Measurements from ENCODE around the gene TRAK1.

The TRAK1 gene

DNA sequence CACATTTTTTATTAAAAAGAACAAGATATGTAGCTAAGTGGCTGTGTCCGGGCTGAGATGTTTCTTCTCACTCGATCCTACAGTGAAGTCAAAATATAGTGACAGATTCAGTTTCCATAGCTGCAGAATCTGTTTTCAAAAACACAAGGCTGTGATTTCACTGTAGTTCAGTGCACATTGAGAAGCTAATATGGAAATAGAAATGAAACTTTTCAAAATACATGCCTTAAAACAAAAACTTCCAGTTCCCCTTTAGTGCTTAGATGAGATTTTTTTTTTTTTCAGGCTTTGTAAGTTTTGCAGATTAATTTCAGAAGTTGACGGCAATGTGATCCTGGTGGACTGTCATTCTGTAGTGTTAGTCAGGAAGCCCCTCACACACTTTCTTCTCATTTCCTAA lies 23.8 kb upstream of the TRAK1 start:
- DNase-seq (ENCODE audit: insufficient read length, low spot score) (no peak), FAIRE-seq (no peak)

- no peak for FAIRE-seq
These were observed 22.7 kb upstream of the TRAK1 start for GRCh38 chr3:42068303-42069088.

GRCh38 chr3:42070089-42070488 lies 21.1 kb upstream of the TRAK1 start:
- FAIRE-seq (no peak), DNase-seq (ENCODE audit: insufficient read length, low spot score) (no peak)

More at GRCh38 chr3:42068303-42069088, 22.7 kb upstream of the TRAK1 start:
- DNase-seq (ENCODE audit: insufficient read length, low spot score): no peak

- no peak for FAIRE-seq
- no peak for DNase-seq (ENCODE audit: insufficient read length, low spot score)
These were observed 20.6 kb upstream of the TRAK1 start for GRCh38 chr3:42070524-42070923.

- DNase-seq (ENCODE audit: insufficient read length, low spot score): peak; percentile 68
- no peak for FAIRE-seq
These were observed 19.0 kb upstream of the TRAK1 start for GRCh38 chr3:42071904-42072812.

DNA sequence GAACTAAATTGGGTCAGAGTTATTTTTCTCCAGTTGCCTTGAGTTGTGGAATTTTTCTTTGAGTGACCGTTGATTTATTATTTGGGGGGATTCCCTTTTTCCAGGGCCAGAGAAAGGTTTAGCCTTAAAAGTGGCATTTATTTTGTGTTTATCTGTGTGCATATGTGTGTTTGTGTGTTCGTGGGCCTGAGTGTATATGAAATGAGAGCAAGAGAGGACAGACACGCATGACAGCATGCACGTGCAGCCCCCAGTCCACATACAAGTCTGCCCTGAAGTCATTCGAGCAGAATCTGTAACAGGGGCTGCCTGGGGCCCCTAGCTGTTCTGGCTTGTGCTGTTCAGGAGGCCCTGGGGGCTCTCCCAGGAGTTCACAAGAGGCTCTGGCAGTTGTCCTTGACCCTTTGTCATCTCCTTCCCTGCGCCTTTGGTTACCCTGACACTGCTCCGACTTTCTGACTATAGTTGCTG lies 18.3 kb upstream of the TRAK1 start:
- FAIRE-seq: no peak
- DNase-seq (ENCODE audit: insufficient read length, low spot score): no peak

DNA sequence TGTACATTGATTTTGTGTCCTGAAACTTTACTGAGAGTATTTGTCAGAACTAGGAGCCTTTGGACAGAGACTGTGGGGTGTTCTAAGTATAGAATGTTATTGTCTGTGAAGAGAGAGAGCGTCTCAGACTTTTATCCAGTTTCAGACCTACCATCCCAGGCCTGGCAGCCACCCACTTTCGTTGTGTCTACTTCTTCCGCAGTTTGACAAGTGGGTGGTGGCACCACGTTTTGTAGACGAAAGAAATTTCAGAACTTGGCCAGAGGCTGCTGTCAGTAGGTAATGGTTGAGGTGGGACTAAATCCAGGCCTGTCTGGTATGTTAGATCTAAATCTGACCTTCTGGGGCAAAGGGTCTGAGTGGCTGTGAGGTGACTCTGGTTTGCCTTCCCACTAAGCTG lies 13.4 kb upstream of the TRAK1 start:
- FAIRE-seq: no peak
- no peak for DNase-seq (ENCODE audit: insufficient read length, low spot score)

DNA sequence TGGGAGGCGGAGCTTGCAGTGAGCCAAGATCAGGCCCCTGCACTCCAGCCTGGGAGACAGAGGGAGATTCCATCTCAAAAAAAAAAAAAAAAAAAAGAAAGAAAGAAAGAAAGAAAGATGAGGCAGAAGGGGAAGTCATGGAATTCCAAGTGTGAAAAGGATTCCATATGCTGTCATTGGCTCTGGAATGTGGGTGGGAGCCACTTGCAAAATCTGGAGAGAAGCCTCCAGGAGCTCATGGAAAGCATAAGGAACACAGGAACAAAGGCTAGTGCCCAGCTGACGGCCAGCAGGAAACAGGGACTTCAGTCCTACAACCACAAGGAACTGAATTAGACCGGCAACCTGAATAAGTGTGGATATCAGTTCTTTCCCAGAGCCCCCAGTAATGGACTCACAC lies 12.5 kb upstream of the TRAK1 start:
- no peak for FAIRE-seq

GRCh38 chr3:42079701-42080452 lies 11.3 kb upstream of the TRAK1 start:
- no peak for FAIRE-seq
- no peak for DNase-seq (ENCODE audit: insufficient read length, low spot score)

More for the DNA sequence above, 12.5 kb upstream of the TRAK1 start:
- no peak for DNase-seq (ENCODE audit: insufficient read length, low spot score)

GRCh38 chr3:42080453-42080872 lies 10.7 kb upstream of the TRAK1 start:
- DNase-seq (ENCODE audit: insufficient read length, low spot score) (peak; percentile 38), FAIRE-seq (no peak)

GRCh38 chr3:42081838-42082473 lies 9.2 kb upstream of the TRAK1 start:
- DNase-seq (ENCODE audit: insufficient read length, low spot score): no peak
- FAIRE-seq: no peak

DNA sequence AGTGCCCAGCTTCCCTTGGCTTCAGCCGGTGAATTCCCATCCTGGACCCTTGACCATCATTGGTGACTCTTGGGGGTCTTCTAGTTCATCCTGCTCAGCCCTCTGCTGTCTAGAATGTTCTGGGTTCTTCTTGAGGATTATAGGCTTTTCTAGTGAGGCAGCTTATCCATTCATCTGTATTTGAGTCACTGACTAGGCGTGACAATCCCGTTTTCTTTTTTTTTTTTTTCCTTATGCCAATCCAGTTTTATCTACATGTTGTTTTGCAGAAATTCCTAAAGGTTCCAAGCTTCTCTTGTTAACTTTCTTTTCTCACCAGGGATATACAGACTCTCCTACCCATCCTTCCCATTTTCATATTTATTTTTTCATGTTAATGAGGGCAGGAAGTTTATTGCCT lies 6.6 kb upstream of the TRAK1 start:
- FAIRE-seq (no peak), DNase-seq (ENCODE audit: insufficient read length, low spot score) (no peak)

DNA sequence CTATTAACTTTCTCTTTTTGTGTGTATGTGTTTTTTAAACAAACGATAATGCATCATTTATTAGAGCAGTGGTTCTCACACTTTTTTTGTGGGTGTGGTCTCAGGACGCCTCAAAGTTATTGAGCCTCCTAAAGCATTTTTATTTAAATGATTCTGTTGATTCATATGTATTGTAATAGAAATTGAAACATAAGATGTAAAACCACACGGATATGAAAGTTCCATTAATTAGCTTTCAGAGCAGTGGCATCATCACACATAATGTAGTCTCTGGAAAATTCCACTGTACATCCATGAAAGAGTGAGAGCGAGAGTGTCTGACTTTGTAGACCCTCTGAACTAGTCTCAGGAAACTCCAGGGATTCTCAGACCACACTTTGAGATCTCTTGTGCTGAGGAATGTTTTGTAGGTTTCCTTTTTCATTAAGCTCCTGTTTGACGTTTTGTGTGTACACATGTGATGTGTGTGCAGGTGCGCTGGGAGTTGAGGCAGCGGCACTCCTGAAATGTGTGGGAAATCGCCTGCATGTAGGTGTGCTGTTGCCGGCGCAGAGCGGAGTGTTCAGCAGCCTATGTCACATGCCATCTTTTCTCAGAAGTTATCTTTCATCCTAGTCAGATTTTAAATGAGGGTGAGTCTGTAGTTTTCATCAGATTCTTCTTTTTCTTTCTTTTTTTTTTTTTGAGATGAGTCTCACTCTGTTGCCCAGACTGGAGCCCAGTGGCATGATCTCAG lies 5.3 kb upstream of the TRAK1 start:
- DNase-seq (ENCODE audit: insufficient read length, low spot score): no peak
- FAIRE-seq: no peak

- no peak for DNase-seq (ENCODE audit: insufficient read length, low spot score)
- no peak for FAIRE-seq
These were observed 2.2 kb upstream of the TRAK1 start for GRCh38 chr3:42088803-42089530.

GRCh38 chr3:42092006-42092405 lies 849 bp downstream of the TRAK1 start:
- no peak for FAIRE-seq
- DNase-seq (ENCODE audit: insufficient read length, low spot score): no peak

DNA sequence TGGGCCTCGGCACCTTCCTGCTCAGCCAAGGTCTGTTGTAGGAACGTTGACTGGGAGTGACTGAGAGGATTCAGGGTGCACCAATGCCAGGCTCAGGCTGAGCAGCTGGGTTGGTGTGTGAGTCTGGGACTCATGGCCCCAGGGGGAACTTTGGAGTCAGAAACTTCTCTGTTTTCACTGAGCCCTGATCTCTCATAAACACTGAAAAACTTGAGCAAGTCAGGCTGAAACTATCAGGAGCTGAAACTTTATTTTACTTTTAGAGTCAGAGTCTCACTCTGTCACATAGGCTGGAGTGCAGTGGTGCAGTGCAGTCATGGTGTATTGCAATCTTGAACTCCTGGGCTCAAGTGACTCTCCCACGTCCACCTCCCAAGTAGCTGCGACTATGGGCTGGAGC lies 3.0 kb downstream of the TRAK1 start:
- FAIRE-seq (no peak), DNase-seq (ENCODE audit: insufficient read length, low spot score) (no peak)

- DNase-seq (ENCODE audit: insufficient read length, low spot score) (no peak), FAIRE-seq (no peak)
These were observed 3.7 kb downstream of the TRAK1 start for GRCh38 chr3:42094691-42095391.

GRCh38 chr3:42095540-42095939 lies 4.4 kb downstream of the TRAK1 start:
- no peak for FAIRE-seq

More at GRCh38 chr3:42095540-42095939, 4.4 kb downstream of the TRAK1 start:
- no peak for DNase-seq (ENCODE audit: insufficient read length, low spot score)

Data from HTR-8/SVneo (cell line).